ENCODE results near the gene TNFRSF21.
"Not testable (repeated sequence)": the region's sequence is repeated elsewhere in the genome, so short reads cannot be mapped to it uniquely, and the experiment has no call there.

The TNFRSF21 gene

GRCh38 chr6:47286301-47286700 lies 23.4 kb downstream of the TNFRSF21 start:
- no peak for DNase-seq

- no peak for DNase-seq
These were observed 25.7 kb downstream of the TNFRSF21 start for GRCh38 chr6:47283993-47284392.

GRCh38 chr6:47278545-47278944 lies 31.2 kb downstream of the TNFRSF21 start:
- no peak for DNase-seq

GRCh38 chr6:47277702-47278101 lies 32.0 kb downstream of the TNFRSF21 start:
- DNase-seq, result no peak

GRCh38 chr6:47276377-47276776 lies 33.3 kb downstream of the TNFRSF21 start:
- no peak for DNase-seq

GRCh38 chr6:47275640-47276039 lies 34.1 kb downstream of the TNFRSF21 start:
- no peak for DNase-seq

GRCh38 chr6:47275132-47275531 lies 34.6 kb downstream of the TNFRSF21 start:
- not testable (repeated sequence) for DNase-seq

- no peak for DNase-seq
These were observed 41.0 kb downstream of the TNFRSF21 start for GRCh38 chr6:47268572-47269187.

GRCh38 chr6:47267301-47267700 lies 42.4 kb downstream of the TNFRSF21 start:
- DNase-seq, result no peak

GRCh38 chr6:47265971-47266370 lies 43.7 kb downstream of the TNFRSF21 start:
- no peak for DNase-seq

- DNase-seq, result no peak
These were observed 44.9 kb downstream of the TNFRSF21 start for GRCh38 chr6:47264775-47265184.

GRCh38 chr6:47263268-47263667 lies 46.4 kb downstream of the TNFRSF21 start:
- no peak for DNase-seq

- no peak for DNase-seq
These were observed 47.5 kb downstream of the TNFRSF21 start for GRCh38 chr6:47262231-47262630.

- no peak for DNase-seq
These were observed 48.5 kb downstream of the TNFRSF21 start for GRCh38 chr6:47261191-47261590.

- DNase-seq, result no peak
These were observed 49.7 kb downstream of the TNFRSF21 start for GRCh38 chr6:47260021-47260420.

GRCh38 chr6:47258724-47259347 lies 50.9 kb downstream of the TNFRSF21 start:
- no peak for DNase-seq

- no peak for DNase-seq
These were observed 52.5 kb downstream of the TNFRSF21 start for GRCh38 chr6:47256981-47257730.

- no peak for DNase-seq
These were observed 53.3 kb downstream of the TNFRSF21 start for GRCh38 chr6:47256361-47256760.

- no peak for DNase-seq
These were observed 54.8 kb downstream of the TNFRSF21 start for GRCh38 chr6:47254906-47255305.

- no peak for DNase-seq
These were observed 55.7 kb downstream of the TNFRSF21 start for GRCh38 chr6:47254051-47254450.

- no peak for DNase-seq
These were observed 56.6 kb downstream of the TNFRSF21 start for GRCh38 chr6:47253136-47253535.

- no peak for DNase-seq
These were observed 57.1 kb downstream of the TNFRSF21 start for GRCh38 chr6:47252633-47253032.

- DNase-seq, result no peak
These were observed 58.3 kb downstream of the TNFRSF21 start for GRCh38 chr6:47251396-47251795.

- no peak for DNase-seq
These were observed 59.4 kb downstream of the TNFRSF21 start for GRCh38 chr6:47250302-47250701.
